Measurements from ENCODE around the gene FBXO39. TPM values are rescaled to one million over a fixed set of nuclear protein-coding genes. Genes with fewer than 3 reads are reported as not detected.

Gene FBXO39
- total RNA-seq, 2 experiments from 2014 or later = 0.36 to 0.71 TPM

DNA sequence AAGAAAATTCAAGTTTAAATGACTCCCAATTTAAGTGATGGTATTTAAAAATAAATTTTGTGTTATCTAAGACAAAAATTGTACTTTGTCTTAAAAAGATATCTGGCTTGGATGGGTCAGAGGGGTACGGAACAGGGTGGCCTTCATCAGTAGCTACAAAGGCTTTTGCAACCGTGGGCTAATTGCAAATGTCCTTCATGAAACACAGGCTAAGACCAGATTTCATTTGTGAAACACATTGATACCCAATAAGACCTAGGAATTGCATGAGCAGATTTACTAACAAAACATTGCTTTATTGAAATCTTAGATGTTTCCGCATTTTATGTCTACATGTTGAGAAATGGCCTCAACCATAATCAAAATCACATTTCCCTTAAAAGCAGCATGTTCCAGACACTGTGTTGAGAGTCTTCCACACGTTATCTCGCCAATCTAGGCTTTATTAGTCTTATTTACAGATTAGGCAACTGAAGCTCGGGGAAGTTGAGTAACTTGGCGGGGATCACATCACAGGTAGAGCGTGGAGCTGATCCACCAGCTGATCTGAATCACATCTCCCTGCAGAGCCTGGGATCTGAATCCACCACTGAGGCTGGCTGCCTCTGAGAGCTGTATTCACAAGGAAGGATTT, 21.8 kb downstream of the FBXO39 start:
- TF ChIP-seq, protein P1, sequence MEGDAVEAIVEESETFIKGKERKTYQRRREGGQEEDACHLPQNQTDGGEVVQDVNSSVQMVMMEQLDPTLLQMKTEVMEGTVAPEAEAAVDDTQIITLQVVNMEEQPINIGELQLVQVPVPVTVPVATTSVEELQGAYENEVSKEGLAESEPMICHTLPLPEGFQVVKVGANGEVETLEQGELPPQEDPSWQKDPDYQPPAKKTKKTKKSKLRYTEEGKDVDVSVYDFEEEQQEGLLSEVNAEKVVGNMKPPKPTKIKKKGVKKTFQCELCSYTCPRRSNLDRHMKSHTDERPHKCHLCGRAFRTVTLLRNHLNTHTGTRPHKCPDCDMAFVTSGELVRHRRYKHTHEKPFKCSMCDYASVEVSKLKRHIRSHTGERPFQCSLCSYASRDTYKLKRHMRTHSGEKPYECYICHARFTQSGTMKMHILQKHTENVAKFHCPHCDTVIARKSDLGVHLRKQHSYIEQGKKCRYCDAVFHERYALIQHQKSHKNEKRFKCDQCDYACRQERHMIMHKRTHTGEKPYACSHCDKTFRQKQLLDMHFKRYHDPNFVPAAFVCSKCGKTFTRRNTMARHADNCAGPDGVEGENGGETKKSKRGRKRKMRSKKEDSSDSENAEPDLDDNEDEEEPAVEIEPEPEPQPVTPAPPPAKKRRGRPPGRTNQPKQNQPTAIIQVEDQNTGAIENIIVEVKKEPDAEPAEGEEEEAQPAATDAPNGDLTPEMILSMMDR (IDR thresholded peaks at IDR 0.05) = no peak
- peaks cover 5% of the 10 kb centered on the region for H3K27me3 Mint-ChIP-seq
- Histone ChIP-seq H3K4me3 (ENCODE audit: low read length) (no peak overlapping the region), H3K27me3 (ENCODE audit: control insufficient read depth in 1 of 2, insufficient read depth in 2 of 2, low read length in 2 of 2) (no peaks in the 10 kb centered on the region), H3K4me1 (ENCODE audit: insufficient read depth, low read length) (no peaks in the 10 kb centered on the region), H3K27ac (ENCODE audit: low read depth in 1 of 2, low read length in 2 of 2) (no peak overlapping the region), H3K9me3 (ENCODE audit: control insufficient read depth in 1 of 2, insufficient read depth in 1 of 2, low read length in 2 of 2) (no peaks in the 10 kb centered on the region), H3K36me3 (ENCODE audit: insufficient read depth, low read length) (no peaks in the 10 kb centered on the region)
- ChIA-PET CTCF (no interaction called here), POLR2A (no interaction called here)
- intact Hi-C loops (cut with DNase I, micrococcal nuclease) = no loop called here
- H3K4me1 Mint-ChIP-seq (ENCODE audit: low read depth) = no peaks in the 10 kb centered on the region
- H3K27ac Mint-ChIP-seq = no peak overlapping the region
- no peak for ATAC-seq (ENCODE audit: poor library complexity)
- no peaks in the 10 kb centered on the region for H3K36me3 Mint-ChIP-seq (ENCODE audit: low read depth)
- no peak overlapping the region for H3K4me3 Mint-ChIP-seq
- DNase-seq = no peak
- H3K9me3 Mint-ChIP-seq = no peaks in the 10 kb centered on the region

DNA sequence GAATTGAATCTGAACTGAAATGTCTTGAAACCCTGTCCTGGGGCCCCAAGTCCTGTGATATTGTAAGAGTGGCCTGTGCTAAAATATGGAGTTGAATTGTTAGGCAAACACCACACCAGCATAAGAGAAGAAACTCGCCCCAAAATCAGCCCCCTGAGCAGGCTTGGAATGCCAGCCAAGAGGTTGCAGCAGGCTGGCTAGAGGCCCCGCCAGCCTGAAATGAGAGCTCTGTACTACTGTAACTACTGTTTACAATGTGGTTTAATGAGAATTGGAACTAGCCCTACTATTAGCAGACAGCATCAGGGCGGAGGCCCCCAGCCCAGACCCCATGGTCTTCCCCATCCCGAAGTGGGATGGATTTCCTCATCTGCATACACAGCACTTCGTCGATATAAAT, 23.7 kb downstream of the FBXO39 start:
- intact Hi-C loops (cut with DNase I, micrococcal nuclease) = loop anchor here in 1 of 2 experiments (2.0 kb wide), 2 partner anchors 133 to 327 kb away; no protein-coding TSS in a partner anchor
- Histone ChIP-seq H3K4me3 (ENCODE audit: low read length) (no peak overlapping the region), H3K36me3 (ENCODE audit: insufficient read depth, low read length) (no peaks in the 10 kb centered on the region), H3K9me3 (ENCODE audit: control insufficient read depth in 1 of 2, insufficient read depth in 1 of 2, low read length in 2 of 2) (no peaks in the 10 kb centered on the region), H3K4me1 (ENCODE audit: insufficient read depth, low read length) (no peaks in the 10 kb centered on the region), H3K27ac (ENCODE audit: low read depth in 1 of 2, low read length in 2 of 2) (no peak overlapping the region), H3K27me3 (ENCODE audit: control insufficient read depth in 1 of 2, insufficient read depth in 2 of 2, low read length in 2 of 2) (no peaks in the 10 kb centered on the region)
- ATAC-seq (ENCODE audit: poor library complexity) (no peak), DNase-seq (no peak)
- Mint-ChIP-seq H3K9me3 (no peaks in the 10 kb centered on the region), H3K27ac (no peak overlapping the region), H3K4me3 (no peak overlapping the region), H3K27me3 (no peaks in the 10 kb centered on the region), H3K36me3 (ENCODE audit: low read depth) (no peaks in the 10 kb centered on the region), H3K4me1 (ENCODE audit: low read depth) (no peaks in the 10 kb centered on the region)
- ChIA-PET POLR2A (no interaction called here), CTCF (no interaction called here)
- TF ChIP-seq, protein P1 (IDR thresholded peaks at IDR 0.05) = no peak

GRCh38 chr17:6800422-6801027, 24.5 kb downstream of the FBXO39 start:
- Mint-ChIP-seq H3K27me3 (no peaks in the 10 kb centered on the region), H3K4me1 (ENCODE audit: low read depth) (no peaks in the 10 kb centered on the region), H3K36me3 (ENCODE audit: low read depth) (no peaks in the 10 kb centered on the region), H3K4me3 (no peak overlapping the region), H3K27ac (no peak overlapping the region), H3K9me3 (no peaks in the 10 kb centered on the region)
- intact Hi-C loops (cut with DNase I, micrococcal nuclease) = loop anchor here in 1 of 2 experiments (2.0 kb wide), 2 partner anchors 134 to 328 kb away; no protein-coding TSS in a partner anchor
- ATAC-seq (ENCODE audit: poor library complexity) (no peak), DNase-seq (peak in 2 of 14 experiments; percentile 20 to 39)
- ChIA-PET POLR2A (interaction anchor here (0.7 kb wide), 1 partner anchor 36 kb away, joined by 3 read pairs; no protein-coding TSS in a partner anchor), CTCF (no interaction called here)
- H3K4me1 ChIP-seq (ENCODE audit: insufficient read depth, low read length) = no peaks in the 10 kb centered on the region
- no peaks in the 10 kb centered on the region for H3K36me3 ChIP-seq (ENCODE audit: insufficient read depth, low read length)
- no peaks in the 10 kb centered on the region for H3K9me3 ChIP-seq (ENCODE audit: control insufficient read depth in 1 of 2, insufficient read depth in 1 of 2, low read length in 2 of 2)
- H3K27ac ChIP-seq (ENCODE audit: low read depth in 1 of 2, low read length in 2 of 2) = no peak overlapping the region
- H3K27me3 ChIP-seq (ENCODE audit: control insufficient read depth in 1 of 2, insufficient read depth in 2 of 2, low read length in 2 of 2) = no peaks in the 10 kb centered on the region
- no peak overlapping the region for H3K4me3 ChIP-seq (ENCODE audit: low read length)
- TF ChIP-seq, protein P1 (IDR thresholded peaks at IDR 0.05) = peak; percentile 39
